Cardiac fibroblast (primary cell): Measurements from ENCODE around the gene SLC22A23.

ENCODE experiments used
- DNase-seq, 2 donors: peaks; one replicate each; pipeline versions ENCODE4 v3.0.0 to v3.0.0-alpha.2; 2010; ENCODE audit warnings: low read depth in 2 of 2
- H3K4me3 ChIP-seq, 2 donors: replicated peaks in 1 of 2; 1 replicate in 1 of 2; 2 replicates in 1 of 2; pipeline ENCODE4 v1.5.1; 2011; ENCODE audit warnings: low read depth in 2 of 2, low read length in 2 of 2, mild to moderate bottlenecking in 2 of 2, moderate library complexity in 1 of 2
- TF ChIP-seq, protein P1 (sequence below): IDR thresholded peaks from one replicate; pipeline ENCODE4 v1.5.1; 2011; ENCODE audit warnings: low read depth, mild to moderate bottlenecking, low read length, inconsistent platforms

Gene SLC22A23

DNA sequence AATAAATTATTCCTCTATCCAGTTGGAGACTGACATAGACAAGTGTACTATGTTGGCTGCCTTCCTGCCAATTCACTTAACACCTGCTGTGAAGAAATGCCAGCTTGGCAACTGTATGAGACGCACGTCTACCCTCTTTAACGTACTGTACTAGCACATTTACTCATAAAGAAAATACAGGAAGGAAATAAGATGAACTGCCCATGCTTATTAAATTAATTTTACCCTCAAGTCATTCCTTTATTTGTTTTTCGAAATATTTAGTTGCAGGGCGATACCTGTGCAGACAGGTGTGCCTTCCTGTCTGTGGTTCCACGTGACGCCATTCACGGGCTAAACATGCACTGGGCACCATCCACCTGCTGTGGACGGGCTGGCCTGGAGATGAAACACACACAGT lies 146.1 kb downstream of the SLC22A23 start:
- DNase-seq: no peak
- no peak overlapping the region for H3K4me3 ChIP-seq
- TF ChIP-seq, protein P1, sequence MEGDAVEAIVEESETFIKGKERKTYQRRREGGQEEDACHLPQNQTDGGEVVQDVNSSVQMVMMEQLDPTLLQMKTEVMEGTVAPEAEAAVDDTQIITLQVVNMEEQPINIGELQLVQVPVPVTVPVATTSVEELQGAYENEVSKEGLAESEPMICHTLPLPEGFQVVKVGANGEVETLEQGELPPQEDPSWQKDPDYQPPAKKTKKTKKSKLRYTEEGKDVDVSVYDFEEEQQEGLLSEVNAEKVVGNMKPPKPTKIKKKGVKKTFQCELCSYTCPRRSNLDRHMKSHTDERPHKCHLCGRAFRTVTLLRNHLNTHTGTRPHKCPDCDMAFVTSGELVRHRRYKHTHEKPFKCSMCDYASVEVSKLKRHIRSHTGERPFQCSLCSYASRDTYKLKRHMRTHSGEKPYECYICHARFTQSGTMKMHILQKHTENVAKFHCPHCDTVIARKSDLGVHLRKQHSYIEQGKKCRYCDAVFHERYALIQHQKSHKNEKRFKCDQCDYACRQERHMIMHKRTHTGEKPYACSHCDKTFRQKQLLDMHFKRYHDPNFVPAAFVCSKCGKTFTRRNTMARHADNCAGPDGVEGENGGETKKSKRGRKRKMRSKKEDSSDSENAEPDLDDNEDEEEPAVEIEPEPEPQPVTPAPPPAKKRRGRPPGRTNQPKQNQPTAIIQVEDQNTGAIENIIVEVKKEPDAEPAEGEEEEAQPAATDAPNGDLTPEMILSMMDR: no peak

DNA sequence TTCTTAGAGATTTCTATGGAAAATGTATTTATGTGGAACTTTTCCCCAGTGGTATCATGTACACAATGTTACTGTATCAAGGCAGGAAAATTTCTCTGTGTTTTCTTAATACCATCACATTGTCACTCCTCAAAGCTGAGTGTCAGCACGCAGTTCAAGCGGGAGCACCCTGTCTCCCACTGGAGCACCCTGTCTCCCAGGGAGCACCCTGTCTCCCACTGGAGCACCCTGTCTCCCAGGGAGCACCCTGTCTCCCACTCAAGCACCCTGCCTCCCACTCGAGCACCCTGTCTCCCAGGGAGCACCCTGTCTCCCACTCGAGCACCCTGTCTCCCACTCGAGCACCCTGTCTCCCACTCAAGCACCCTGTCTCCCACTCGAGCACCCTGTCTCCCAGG lies 146.8 kb downstream of the SLC22A23 start:
- TF ChIP-seq, protein P1: no peak
- no peak overlapping the region for H3K4me3 ChIP-seq
- DNase-seq: no peak

DNA sequence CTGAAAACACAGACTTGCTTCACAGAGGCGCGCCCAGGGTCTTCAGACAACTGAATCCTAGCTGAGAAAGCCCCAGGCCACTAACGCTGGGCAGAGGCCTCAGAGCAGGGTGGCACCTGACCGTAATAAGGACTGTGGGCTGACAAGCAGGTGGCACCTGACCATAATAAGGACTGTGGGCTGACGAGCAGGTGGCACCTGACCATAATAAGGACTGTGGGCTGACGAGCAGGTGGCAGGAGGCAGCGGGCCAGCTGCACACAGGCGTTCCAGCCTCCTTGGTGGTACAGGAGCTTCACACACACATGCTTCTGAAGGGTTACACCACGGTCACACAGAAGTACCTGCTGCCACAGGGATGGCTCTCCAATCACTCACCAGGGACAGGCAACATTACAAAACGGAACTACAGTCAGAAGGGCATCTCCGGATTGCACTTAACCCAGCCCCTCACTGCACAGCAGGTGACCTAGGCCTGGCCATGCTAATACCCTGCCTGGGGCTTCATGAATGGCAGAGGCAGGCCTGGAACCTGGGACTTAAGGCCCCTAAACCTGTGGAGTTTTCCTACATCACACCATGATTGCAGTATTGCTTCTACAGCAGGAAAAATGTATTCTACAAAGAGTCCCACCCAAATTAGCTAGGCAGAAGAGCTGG lies 147.3 kb downstream of the SLC22A23 start:
- no peak overlapping the region for H3K4me3 ChIP-seq
- TF ChIP-seq, protein P1: no peak
- DNase-seq: no peak

DNA sequence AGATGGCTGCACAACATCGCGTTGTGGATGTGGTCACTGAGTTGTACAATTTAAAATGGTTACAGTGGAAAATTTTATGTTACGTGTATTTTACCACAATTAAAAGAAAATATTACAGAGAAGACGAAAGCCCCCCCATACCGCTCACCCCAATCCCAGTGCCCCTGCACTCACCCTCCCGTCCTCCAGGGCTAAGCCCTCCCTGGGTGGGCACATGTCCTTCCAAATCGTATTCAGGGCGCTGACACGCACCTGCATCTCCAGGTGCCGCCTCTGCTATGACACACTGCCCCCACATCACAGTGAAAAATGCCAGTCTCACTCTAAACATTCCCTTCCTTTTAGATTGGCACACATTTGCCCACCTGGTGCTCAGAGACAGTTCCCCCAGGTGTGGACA lies 148.7 kb downstream of the SLC22A23 start:
- DNase-seq: no peak
- TF ChIP-seq, protein P1: no peak
- no peak overlapping the region for H3K4me3 ChIP-seq

DNA sequence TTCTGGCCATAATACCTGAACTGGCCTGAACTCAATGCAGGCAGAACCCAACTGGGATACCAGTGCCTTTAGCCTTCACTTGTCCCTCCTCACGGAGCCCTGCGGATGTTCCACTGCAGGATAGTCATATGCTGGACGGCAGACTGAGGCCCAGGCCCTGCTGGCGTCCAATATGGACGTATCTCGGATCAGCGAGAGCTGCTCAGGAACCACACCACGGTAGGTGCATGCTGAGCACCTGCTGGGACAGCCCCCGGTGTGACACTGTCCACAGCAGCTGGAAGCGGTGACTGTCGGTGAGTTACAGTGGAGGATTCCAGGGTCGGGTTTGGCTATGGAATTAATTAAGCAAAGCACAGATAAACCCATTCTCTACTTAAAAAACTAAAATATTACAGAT lies 149.4 kb downstream of the SLC22A23 start:
- no peak overlapping the region for H3K4me3 ChIP-seq
- TF ChIP-seq, protein P1: no peak
- DNase-seq: no peak

DNA sequence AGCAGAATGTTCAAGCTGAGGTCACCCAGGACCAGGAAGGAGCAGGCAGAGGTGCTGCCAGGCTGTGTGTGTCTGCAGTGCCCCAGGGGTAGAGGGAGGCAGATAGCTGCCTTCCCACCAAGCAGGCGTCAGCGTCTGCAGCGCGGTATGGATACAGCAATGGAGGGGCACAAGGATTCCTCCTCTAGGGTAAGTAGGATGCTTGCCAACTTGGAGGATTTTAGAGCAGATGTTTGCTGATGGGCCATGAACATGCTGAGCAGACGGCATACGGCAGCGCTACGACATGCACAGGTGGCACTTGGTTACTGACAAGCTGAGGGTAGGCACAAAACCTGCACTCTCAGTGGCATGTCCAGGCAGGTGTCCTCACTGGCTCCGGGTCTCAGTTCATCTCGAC lies 150.0 kb downstream of the SLC22A23 start:
- DNase-seq: no peak
- TF ChIP-seq, protein P1: no peak
- no peak overlapping the region for H3K4me3 ChIP-seq

DNA sequence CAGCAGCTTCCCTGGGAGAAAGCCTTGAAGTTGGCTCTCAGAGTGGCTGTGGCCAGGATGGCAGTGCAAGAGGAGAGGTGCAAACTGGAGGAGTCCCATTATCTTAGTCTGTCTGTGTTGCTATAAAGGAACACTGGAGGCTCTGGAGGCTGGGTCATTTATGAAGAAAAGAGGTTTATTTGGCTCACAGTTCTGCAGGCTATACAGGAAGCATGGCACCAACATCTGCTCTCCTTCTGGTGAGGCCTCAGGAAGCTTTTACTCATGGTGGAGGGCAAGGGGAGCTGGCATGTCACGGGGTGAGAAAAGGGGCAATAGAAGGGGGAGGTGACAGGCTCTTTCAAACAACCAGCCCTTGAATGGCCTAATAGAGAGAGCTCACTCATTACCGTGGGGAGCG lies 151.0 kb downstream of the SLC22A23 start:
- no peak for DNase-seq
- TF ChIP-seq, protein P1: no peak
- H3K4me3 ChIP-seq: no peak overlapping the region
